Naive thymus-derived CD4-positive, alpha-beta T cell (primary cell): Measurements from ENCODE around the gene CERS6. TPM values are rescaled to one million over a fixed set of nuclear protein-coding genes. Genes with fewer than 3 reads are reported as not detected.

ENCODE experiments used
- ATAC-seq: fragments of 150-1000 bp; cut with Tn5 transposase; 2 replicates; pipeline ENCODE4 v1.10.0; 2021; ENCODE audit warnings: mild to moderate bottlenecking, moderate library complexity
- CTCF ChIA-PET: fragments of 350-600 bp; sonication (Branson Sonifier 250); formaldehyde crosslinking; loops from one replicate; lab custom pipeline; 2021; ENCODE audit warnings: antibody characterized with exemption; lab: Charles Lee
- POLR2A ChIA-PET: fragments of 350-600 bp; sonication (Branson Sonifier 250); formaldehyde crosslinking; loops from one replicate; lab custom pipeline; 2021; ENCODE audit warnings: antibody characterized with exemption, inconsistent platforms; lab: Charles Lee
- DNase-seq, 9 donors: peaks; one replicate each; pipeline versions ENCODE4 v3.0.0 to v3.0.0-alpha.2; 2020 to 2022; ENCODE audit warnings: mixed read lengths in 1 of 9
- H3K27ac ChIP-seq: one replicate; pipeline ENCODE4 v1.7.0; 2013; ENCODE audit warnings: mild to moderate bottlenecking, low read depth, low read length, moderate library complexity
- H3K27me3 ChIP-seq, 2 donors: one replicate each; pipeline ENCODE4 v1.7.0; 2013; ENCODE audit warnings: low read length in 2 of 2, mild to moderate bottlenecking in 2 of 2, moderate library complexity in 2 of 2; ENCODE audit not compliant: control insufficient read depth in 2 of 2, insufficient read depth in 2 of 2
- H3K36me3 ChIP-seq, 3 experiments: 1 replicate in 2 of 3; 2 replicates in 1 of 3; pipeline ENCODE4 v1.7.0; 2013; ENCODE audit warnings: low read length in 3 of 3, mild to moderate bottlenecking in 3 of 3, moderate library complexity in 1 of 3; ENCODE audit not compliant: insufficient read depth in 3 of 3, control insufficient read depth in 2 of 3
- H3K4me1 ChIP-seq, 2 donors: one replicate each; pipeline ENCODE4 v1.7.0; 2013; ENCODE audit warnings: low read length in 2 of 2, mild to moderate bottlenecking in 2 of 2, moderate library complexity in 1 of 2; ENCODE audit not compliant: control insufficient read depth in 2 of 2, insufficient read depth in 2 of 2
- H3K4me3 ChIP-seq: 2 replicates; pipeline ENCODE4 v1.7.0; 2013; ENCODE audit warnings: mild to moderate bottlenecking, low read length
- H3K9me3 ChIP-seq, 3 experiments: 1 replicate in 2 of 3; 2 replicates in 1 of 3; pipeline ENCODE4 v1.7.0; 2013; ENCODE audit warnings: low read length in 3 of 3; ENCODE audit not compliant: control insufficient read depth in 2 of 3
- H3K27ac Mint-ChIP-seq, 9 donors: one replicate each; pipeline ENCODE4 v1.8.0; 2020 to 2022; ENCODE audit warnings: mixed read lengths in 9 of 9, mild to moderate bottlenecking in 8 of 9, moderate library complexity in 5 of 9, inconsistent platforms in 2 of 9
- H3K27me3 Mint-ChIP-seq, 5 donors: one replicate each; pipeline ENCODE4 v1.8.0; 2021 to 2022; ENCODE audit warnings: mixed read lengths in 5 of 5, mild to moderate bottlenecking in 1 of 5
- H3K36me3 Mint-ChIP-seq, 5 donors: one replicate each; pipeline ENCODE4 v1.8.0; 2020 to 2022; ENCODE audit warnings: mixed read lengths in 5 of 5, mild to moderate bottlenecking in 3 of 5, inconsistent platforms in 1 of 5
- H3K4me1 Mint-ChIP-seq, 7 donors: one replicate each; pipeline ENCODE4 v1.8.0; 2020 to 2022; ENCODE audit warnings: mixed read lengths in 7 of 7, mild to moderate bottlenecking in 3 of 7, inconsistent platforms in 1 of 7
- H3K4me3 Mint-ChIP-seq, 10 donors: one replicate each; pipeline ENCODE4 v1.8.0; 2020 to 2022; ENCODE audit warnings: mild to moderate bottlenecking in 10 of 10, mixed read lengths in 10 of 10, moderate library complexity in 6 of 10, inconsistent platforms in 2 of 10
- H3K9me3 Mint-ChIP-seq, 11 donors: one replicate each; pipeline ENCODE4 v1.8.0; 2020 to 2022; ENCODE audit warnings: mixed read lengths in 11 of 11, mild to moderate bottlenecking in 4 of 11, inconsistent platforms in 1 of 11, moderate library complexity in 1 of 11
- intact Hi-C, 2 donors: fragments of 100-400 bp; cut with micrococcal nuclease; formaldehyde crosslinking; loops; one replicate each; pipeline ENCODE4 v1.15.1; 2023
- polyA plus RNA-seq, 2 donors: library from polyadenylated mRNA; unstranded; fragments of 300-500 nt; fragmentation: Illumina TruSeq; gene quantifications; one replicate each; pipeline ENCODE4 v1.2.3, GENCODE V29; 2021
- total RNA-seq, 6 experiments: library from RNA in 5 of 6; stranded (reverse) in 5 of 6; gene quantifications; 1 replicate in 5 of 6; 2 replicates in 1 of 6; pipeline ENCODE4 v1.2.3 and lab custom pipeline; 2021 to 2026

The CERS6 gene
- total and polyA plus RNA-seq, 7 experiments from 2014 or later, result 9.1 to 28.4 (median 19.7) TPM

GRCh38 chr2:168589236-168590211 is 133.5 kb downstream of the CERS6 start:
- Mint-ChIP-seq H3K27ac (no peak overlapping the region), H3K4me3 (no peak overlapping the region), H3K36me3 (peaks cover 4 to 28% (median 16%) of the 10 kb centered on the region in 5 donors), H3K4me1 (peaks cover 1 to 72% (median 54%) of the 10 kb centered on the region in 7 donors), H3K9me3 (peaks cover 0 to 5% (median 0%) of the 10 kb centered on the region in 11 donors), H3K27me3 (no peaks in the 10 kb centered on the region)
- intact Hi-C loops, result loop anchor here in 1 of 2 donors (10.0 kb wide), 1 partner anchor 95 kb away; no protein-coding TSS in a partner anchor
- H3K4me1 ChIP-seq, result peaks cover 0 to 5% of the 10 kb centered on the region in 2 donors
- H3K4me3 ChIP-seq, result no peak overlapping the region
- no peaks in the 10 kb centered on the region for H3K9me3 ChIP-seq
- CTCF ChIA-PET, result interaction anchor here (1.5 kb wide), 1 partner anchor 243 kb away, joined by 3 read pairs; no protein-coding TSS in a partner anchor
- H3K36me3 ChIP-seq, result no peaks in the 10 kb centered on the region
- ATAC-seq (no peak), DNase-seq (no peak)
- H3K27me3 ChIP-seq, result no peaks in the 10 kb centered on the region
- no peak overlapping the region for H3K27ac ChIP-seq
- POLR2A ChIA-PET, result no interaction called here

GRCh38 chr2:168592181-168592831 is 136.2 kb downstream of the CERS6 start:
- Mint-ChIP-seq H3K4me3 (peak overlapping the region in 2 of 10 donors; percentile 7 to 24), H3K4me1 (peaks cover 12 to 73% (median 55%) of the 10 kb centered on the region in 7 donors), H3K27ac (peak overlapping the region in 2 of 9 donors; percentile 1 to 65), H3K9me3 (peaks cover 0 to 3% (median 0%) of the 10 kb centered on the region in 11 donors), H3K36me3 (peaks cover 4 to 21% (median 6%) of the 10 kb centered on the region in 5 donors), H3K27me3 (no peaks in the 10 kb centered on the region)
- no peak overlapping the region for H3K4me3 ChIP-seq
- ATAC-seq (no peak), DNase-seq (no peak)
- CTCF ChIA-PET, result no interaction called here
- H3K27me3 ChIP-seq, result no peaks in the 10 kb centered on the region
- intact Hi-C loops, result no loop called here
- no peaks in the 10 kb centered on the region for H3K36me3 ChIP-seq
- POLR2A ChIA-PET, result no interaction called here
- H3K27ac ChIP-seq, result no peak overlapping the region
- H3K4me1 ChIP-seq, result peaks cover 0 to 14% of the 10 kb centered on the region in 2 donors
- H3K9me3 ChIP-seq, result no peaks in the 10 kb centered on the region

- CTCF ChIA-PET, result no interaction called here
- intact Hi-C loops, result loop anchor here in 1 of 2 donors (1.0 kb wide), 1 partner anchor 10 kb away; no protein-coding TSS in a partner anchor
- no peak overlapping the region for H3K27ac ChIP-seq
Observed at GRCh38 chr2:168593713-168594112, 137.6 kb downstream of the CERS6 start.

GRCh38 chr2:168594778-168595177 is 138.7 kb downstream of the CERS6 start:
- Histone ChIP-seq H3K27ac (no peak overlapping the region), H3K4me3 (no peak overlapping the region), H3K4me1 (peaks cover 0 to 14% of the 10 kb centered on the region in 2 donors), H3K36me3 (no peaks in the 10 kb centered on the region), H3K9me3 (no peaks in the 10 kb centered on the region), H3K27me3 (no peaks in the 10 kb centered on the region)
- intact Hi-C loops, result loop anchor here in 1 of 2 donors (1.0 kb wide), 1 partner anchor 11 kb away; no protein-coding TSS in a partner anchor
- H3K4me3 Mint-ChIP-seq, result peak overlapping the region in 6 of 10 donors; percentile 8 to 56 (median 36)
- peaks cover 0 to 15% (median 0%) of the 10 kb centered on the region in 5 donors for H3K36me3 Mint-ChIP-seq
- ChIA-PET CTCF (no interaction called here), POLR2A (no interaction called here)
- peaks cover 0 to 3% (median 0%) of the 10 kb centered on the region in 11 donors for H3K9me3 Mint-ChIP-seq
- no peak for ATAC-seq
- H3K27me3 Mint-ChIP-seq, result no peaks in the 10 kb centered on the region
- DNase-seq, result no peak
- peak overlapping the region in 3 of 9 donors; percentile 8 to 63 (median 13) for H3K27ac Mint-ChIP-seq
- peaks cover 12 to 71% (median 50%) of the 10 kb centered on the region in 7 donors for H3K4me1 Mint-ChIP-seq

More at GRCh38 chr2:168593713-168594112, 137.6 kb downstream of the CERS6 start:
- Histone ChIP-seq H3K4me3 (no peak overlapping the region), H3K9me3 (no peaks in the 10 kb centered on the region), H3K4me1 (peaks cover 0 to 14% of the 10 kb centered on the region in 2 donors), H3K36me3 (no peaks in the 10 kb centered on the region), H3K27me3 (no peaks in the 10 kb centered on the region)
- ATAC-seq, result no peak
- Mint-ChIP-seq H3K36me3 (peaks cover 0 to 20% (median 2%) of the 10 kb centered on the region in 5 donors), H3K27ac (peak overlapping the region in 1 of 9 donors; percentile 56), H3K4me1 (peaks cover 12 to 71% (median 53%) of the 10 kb centered on the region in 7 donors), H3K4me3 (no peak overlapping the region), H3K27me3 (no peaks in the 10 kb centered on the region), H3K9me3 (peaks cover 0 to 3% (median 0%) of the 10 kb centered on the region in 11 donors)
- POLR2A ChIA-PET, result no interaction called here
- no peak for DNase-seq

GRCh38 chr2:168596881-168597655 is 141.0 kb downstream of the CERS6 start:
- H3K36me3 Mint-ChIP-seq, result peaks cover 6 to 28% (median 9%) of the 10 kb centered on the region in 5 donors
- CTCF ChIA-PET, result no interaction called here
- no peak overlapping the region for H3K4me3 Mint-ChIP-seq
- H3K4me3 ChIP-seq, result no peak overlapping the region
- DNase-seq (no peak), ATAC-seq (no peak)
- H3K4me1 Mint-ChIP-seq, result peaks cover 12 to 78% (median 60%) of the 10 kb centered on the region in 7 donors
- H3K27ac Mint-ChIP-seq, result peak overlapping the region in 1 of 9 donors; percentile 67
- intact Hi-C loops, result no loop called here
- H3K27me3 ChIP-seq, result no peaks in the 10 kb centered on the region
- no peaks in the 10 kb centered on the region for H3K9me3 ChIP-seq
- H3K27ac ChIP-seq, result no peak overlapping the region
- H3K27me3 Mint-ChIP-seq, result no peaks in the 10 kb centered on the region
- POLR2A ChIA-PET, result interaction anchor here (0.6 kb wide), 1 partner anchor 107 kb away, joined by 3 read pairs; no protein-coding TSS in a partner anchor
- H3K4me1 ChIP-seq, result peaks cover 0 to 14% of the 10 kb centered on the region in 2 donors
- H3K9me3 Mint-ChIP-seq, result peaks cover 0 to under 1% (median 0%) of the 10 kb centered on the region in 11 donors
- no peaks in the 10 kb centered on the region for H3K36me3 ChIP-seq

GRCh38 chr2:168599738-168600137 is 143.7 kb downstream of the CERS6 start:
- Mint-ChIP-seq H3K27me3 (no peaks in the 10 kb centered on the region), H3K4me1 (peaks cover 9 to 62% (median 44%) of the 10 kb centered on the region in 7 donors), H3K27ac (no peak overlapping the region), H3K4me3 (no peak overlapping the region), H3K9me3 (peaks cover 3 to 19% (median 8%) of the 10 kb centered on the region in 11 donors), H3K36me3 (peaks cover 19 to 44% (median 28%) of the 10 kb centered on the region in 5 donors)
- ATAC-seq (no peak), DNase-seq (no peak)
- POLR2A ChIA-PET, result no interaction called here
- H3K27ac ChIP-seq, result no peak overlapping the region
- no peak overlapping the region for H3K4me3 ChIP-seq
- H3K4me1 ChIP-seq, result peaks cover 0 to 7% of the 10 kb centered on the region in 2 donors
- H3K9me3 ChIP-seq, result peaks cover 0 to 6% (median 0%) of the 10 kb centered on the region in 3 experiments
- H3K27me3 ChIP-seq, result no peaks in the 10 kb centered on the region
- CTCF ChIA-PET, result no interaction called here
- intact Hi-C loops, result no loop called here
- H3K36me3 ChIP-seq, result no peaks in the 10 kb centered on the region
